Measurements from ENCODE around the gene MTHFD2L.

Gene MTHFD2L

DNA sequence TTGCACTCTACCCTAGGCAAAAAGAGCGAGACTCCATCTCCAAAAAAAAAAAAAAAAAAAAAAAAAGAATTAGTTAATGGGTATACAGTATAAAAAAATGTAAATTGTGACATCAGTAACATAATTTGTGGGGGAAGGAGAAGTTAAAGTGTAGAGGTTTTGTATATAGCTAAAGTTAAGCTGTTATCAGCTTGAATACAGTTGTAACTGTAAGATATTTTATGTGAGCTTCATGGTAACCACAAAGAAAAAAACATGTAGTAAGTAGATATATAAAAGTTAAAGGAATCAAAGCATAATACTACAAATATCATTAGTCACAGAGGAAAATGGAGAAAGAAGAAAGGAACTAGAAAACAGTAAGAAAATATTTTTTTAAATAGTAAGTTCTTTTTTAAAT is 97.2 kb downstream of the MTHFD2L start:
- ChIA-PET POLR2A (no interaction called here), CTCF (interaction anchor here (3.2 kb wide), 1 partner anchor 27 kb away, joined by 11 read pairs; no protein-coding TSS in a partner anchor)
- no peak for DNase-seq (ENCODE audit: low read depth, low spot score)
- TF ChIP-seq, protein P1, sequence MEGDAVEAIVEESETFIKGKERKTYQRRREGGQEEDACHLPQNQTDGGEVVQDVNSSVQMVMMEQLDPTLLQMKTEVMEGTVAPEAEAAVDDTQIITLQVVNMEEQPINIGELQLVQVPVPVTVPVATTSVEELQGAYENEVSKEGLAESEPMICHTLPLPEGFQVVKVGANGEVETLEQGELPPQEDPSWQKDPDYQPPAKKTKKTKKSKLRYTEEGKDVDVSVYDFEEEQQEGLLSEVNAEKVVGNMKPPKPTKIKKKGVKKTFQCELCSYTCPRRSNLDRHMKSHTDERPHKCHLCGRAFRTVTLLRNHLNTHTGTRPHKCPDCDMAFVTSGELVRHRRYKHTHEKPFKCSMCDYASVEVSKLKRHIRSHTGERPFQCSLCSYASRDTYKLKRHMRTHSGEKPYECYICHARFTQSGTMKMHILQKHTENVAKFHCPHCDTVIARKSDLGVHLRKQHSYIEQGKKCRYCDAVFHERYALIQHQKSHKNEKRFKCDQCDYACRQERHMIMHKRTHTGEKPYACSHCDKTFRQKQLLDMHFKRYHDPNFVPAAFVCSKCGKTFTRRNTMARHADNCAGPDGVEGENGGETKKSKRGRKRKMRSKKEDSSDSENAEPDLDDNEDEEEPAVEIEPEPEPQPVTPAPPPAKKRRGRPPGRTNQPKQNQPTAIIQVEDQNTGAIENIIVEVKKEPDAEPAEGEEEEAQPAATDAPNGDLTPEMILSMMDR (IDR thresholded peaks at IDR 0.05; ENCODE audit: insufficient read depth, low read length, missing control alignments), result no peak
- H3K4me3 ChIP-seq (ENCODE audit: low read depth, low read length), result no peak overlapping the region

DNA sequence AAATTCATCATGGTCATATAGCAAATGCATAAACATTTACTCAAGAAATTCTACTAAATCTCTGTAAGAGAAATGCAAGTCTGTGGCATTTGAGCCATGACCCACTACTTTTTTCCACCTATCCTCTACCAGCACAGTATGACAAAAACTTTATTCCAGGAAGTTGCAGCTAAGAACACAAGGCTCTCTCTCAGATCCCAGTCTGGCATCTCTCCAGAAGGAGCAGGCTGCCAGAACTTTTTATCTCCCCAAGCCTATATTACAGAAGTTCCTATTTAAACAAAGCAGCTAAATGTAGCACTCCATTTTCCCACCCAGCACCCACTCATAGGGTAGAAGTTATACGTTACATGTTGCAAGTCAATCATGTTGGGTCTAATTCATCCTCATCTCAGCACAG is 101.0 kb downstream of the MTHFD2L start:
- no peak for DNase-seq (ENCODE audit: low read depth, low spot score)
- TF ChIP-seq, protein P1 (IDR thresholded peaks at IDR 0.05; ENCODE audit: insufficient read depth, low read length, missing control alignments), result no peak
- POLR2A ChIA-PET, result no interaction called here
- CTCF ChIA-PET, result interaction anchor here (0.7 kb wide), 1 partner anchor 31 kb away, joined by 3 read pairs; no protein-coding TSS in a partner anchor
- H3K4me3 ChIP-seq (ENCODE audit: low read depth, low read length), result no peak overlapping the region

DNA sequence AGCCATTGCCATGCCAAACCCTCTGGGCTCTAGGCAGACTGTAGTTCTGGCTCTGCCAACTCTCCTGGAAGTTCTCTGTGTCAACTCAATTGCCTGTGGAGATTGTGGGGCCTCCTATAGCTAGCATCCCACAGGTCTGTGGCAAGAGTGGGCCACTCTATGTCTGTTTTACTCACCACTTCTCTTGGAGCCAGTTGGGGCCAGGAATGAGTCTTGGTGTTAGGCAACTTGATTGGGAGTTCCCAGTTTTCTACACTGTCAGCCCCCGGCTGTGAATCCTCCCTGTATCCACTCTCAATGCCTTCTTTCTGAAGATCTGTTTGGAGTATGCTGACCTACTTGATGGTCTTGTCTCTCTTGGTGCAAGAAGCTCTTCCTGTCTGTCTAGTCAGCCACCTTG is 102.1 kb downstream of the MTHFD2L start:
- DNase-seq (ENCODE audit: low read depth, low spot score), result no peak
- no peak overlapping the region for H3K4me3 ChIP-seq (ENCODE audit: low read depth, low read length)
- POLR2A ChIA-PET, result no interaction called here
- TF ChIP-seq, protein P1 (IDR thresholded peaks at IDR 0.05; ENCODE audit: insufficient read depth, low read length, missing control alignments), result no peak
- CTCF ChIA-PET, result interaction anchor here (1.3 kb wide), 1 partner anchor 26 kb away, joined by 3 read pairs; no protein-coding TSS in a partner anchor

DNA sequence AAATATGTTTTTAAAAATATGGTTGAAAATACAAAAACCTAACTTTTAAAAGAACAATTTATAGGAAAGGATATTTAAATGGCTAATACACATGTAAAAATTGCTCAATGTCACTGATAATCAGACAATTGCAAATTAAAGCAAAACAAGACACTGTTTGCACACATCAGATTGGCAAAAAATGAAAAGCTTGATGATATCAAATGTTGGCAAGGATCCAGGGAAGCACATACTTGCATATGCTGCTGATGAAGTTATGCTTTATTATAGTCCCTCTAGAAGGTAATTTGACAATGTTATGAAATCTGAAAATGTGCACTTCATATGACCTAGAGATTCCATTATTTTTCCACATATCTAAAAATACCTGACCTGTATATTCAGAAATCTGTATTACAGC is 104.6 kb downstream of the MTHFD2L start:
- TF ChIP-seq, protein P1 (IDR thresholded peaks at IDR 0.05; ENCODE audit: insufficient read depth, low read length, missing control alignments), result no peak
- DNase-seq (ENCODE audit: low read depth, low spot score), result no peak
- POLR2A ChIA-PET, result no interaction called here
- no peak overlapping the region for H3K4me3 ChIP-seq (ENCODE audit: low read depth, low read length)
- CTCF ChIA-PET, result interaction anchor here (0.8 to 1.3 kb wide), 2 partner anchors 9 to 34 kb away, joined by 3 to 9 read pairs; no protein-coding TSS in a partner anchor

DNA sequence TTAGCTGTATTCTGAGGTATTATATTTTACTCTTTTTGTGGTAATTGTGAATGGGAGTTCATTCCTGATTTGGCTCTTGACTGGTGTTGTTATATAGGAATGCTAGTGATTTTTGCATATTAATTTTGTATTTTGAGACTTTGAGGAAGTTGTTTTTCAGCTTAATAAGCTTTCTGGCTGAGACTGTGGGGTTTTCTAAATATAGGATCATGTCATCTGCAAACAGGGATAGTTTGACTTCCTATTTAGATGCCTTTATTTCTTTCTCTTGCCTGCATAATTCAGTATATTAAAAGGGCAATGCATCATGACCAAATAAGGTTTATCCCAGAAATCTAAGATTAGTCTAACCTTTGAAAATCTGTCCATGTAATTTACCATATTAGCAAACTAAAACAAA is 105.6 kb downstream of the MTHFD2L start:
- no peak for DNase-seq (ENCODE audit: low read depth, low spot score)
- ChIA-PET POLR2A (no interaction called here), CTCF (no interaction called here)
- H3K4me3 ChIP-seq (ENCODE audit: low read depth, low read length), result no peak overlapping the region
- TF ChIP-seq, protein P1 (IDR thresholded peaks at IDR 0.05; ENCODE audit: insufficient read depth, low read length, missing control alignments), result no peak

DNA sequence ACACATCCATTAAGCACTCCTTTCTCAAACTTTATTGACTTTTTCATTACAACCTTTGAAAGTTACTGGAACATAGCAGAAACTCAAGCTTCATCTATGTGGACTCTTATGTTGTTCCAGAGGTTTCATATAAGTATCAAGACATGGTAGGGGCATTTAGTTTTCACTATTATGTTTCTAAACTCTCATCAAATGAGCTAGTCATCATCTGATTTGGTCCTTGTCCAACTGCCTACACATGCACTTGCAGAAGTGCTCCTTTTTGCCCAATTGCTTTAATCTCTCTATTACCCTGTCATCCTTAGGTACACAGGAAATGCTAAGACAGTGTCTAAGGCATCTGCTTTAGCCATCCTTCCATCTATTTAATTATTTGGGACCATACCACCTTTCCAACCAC is 108.2 kb downstream of the MTHFD2L start:
- no peak overlapping the region for H3K4me3 ChIP-seq (ENCODE audit: low read depth, low read length)
- ChIA-PET POLR2A (no interaction called here), CTCF (interaction anchor here (1.0 to 2.1 kb wide), 3 partner anchors 36 to 46 kb away, joined by 3 to 4 read pairs (median 4); no protein-coding TSS in a partner anchor)
- DNase-seq (ENCODE audit: low read depth, low spot score), result no peak
- TF ChIP-seq, protein P1 (IDR thresholded peaks at IDR 0.05; ENCODE audit: insufficient read depth, low read length, missing control alignments), result no peak
